ENCODE results near the gene TAS1R2.
"Not testable (repeated sequence)": the region's sequence is repeated elsewhere in the genome, so short reads cannot be mapped to it uniquely, and the experiment has no call there.

Gene TAS1R2

GRCh38 chr1:18883636-18884418 is 24.4 kb upstream of the TAS1R2 start:
- peak; percentile 46 for DNase-seq

GRCh38 chr1:18883079-18883478 is 23.6 kb upstream of the TAS1R2 start:
- DNase-seq: no peak

GRCh38 chr1:18882486-18882885 is 23.0 kb upstream of the TAS1R2 start:
- no peak for DNase-seq

- no peak for DNase-seq
Observed at GRCh38 chr1:18881642-18882431, 22.4 kb upstream of the TAS1R2 start.

GRCh38 chr1:18881164-18881563 is 21.7 kb upstream of the TAS1R2 start:
- DNase-seq: no peak

- DNase-seq: no peak
Observed at GRCh38 chr1:18880585-18880984, 21.1 kb upstream of the TAS1R2 start.

GRCh38 chr1:18879791-18880309 is 20.4 kb upstream of the TAS1R2 start:
- DNase-seq: no peak

GRCh38 chr1:18879215-18879790 is 19.8 kb upstream of the TAS1R2 start:
- DNase-seq: no peak

- no peak for DNase-seq
Observed at GRCh38 chr1:18878538-18879214, 19.2 kb upstream of the TAS1R2 start.

- no peak for DNase-seq
Observed at GRCh38 chr1:18877282-18877681, 17.8 kb upstream of the TAS1R2 start.

- DNase-seq: no peak
Observed at GRCh38 chr1:18876210-18876609, 16.8 kb upstream of the TAS1R2 start.

GRCh38 chr1:18875796-18876128 is 16.3 kb upstream of the TAS1R2 start:
- no peak for DNase-seq

GRCh38 chr1:18875107-18875795 is 15.8 kb upstream of the TAS1R2 start:
- peak; percentile 42 for DNase-seq

GRCh38 chr1:18874600-18874999 is 15.1 kb upstream of the TAS1R2 start:
- no peak for DNase-seq

- DNase-seq: no peak
Observed at GRCh38 chr1:18874036-18874435, 14.6 kb upstream of the TAS1R2 start.

- DNase-seq: no peak
Observed at GRCh38 chr1:18872071-18872611, 12.7 kb upstream of the TAS1R2 start.

GRCh38 chr1:18871401-18872070 is 12.1 kb upstream of the TAS1R2 start:
- no peak for DNase-seq

- no peak for DNase-seq
Observed at GRCh38 chr1:18870957-18871356, 11.5 kb upstream of the TAS1R2 start.

- DNase-seq: not testable (repeated sequence)
Observed at GRCh38 chr1:18870595-18870865, 11.1 kb upstream of the TAS1R2 start.

GRCh38 chr1:18869847-18870594 is 10.6 kb upstream of the TAS1R2 start:
- DNase-seq: no peak

GRCh38 chr1:18868801-18869424 is 9.5 kb upstream of the TAS1R2 start:
- no peak for DNase-seq

All from central memory CD4-positive, alpha-beta T cell (primary cell).